HepG2 (cell line): ENCODE measurements around the gene SOX12. TPM values are rescaled to one million over a fixed set of nuclear protein-coding genes. Genes with fewer than 3 reads are reported as not detected.

Experiments
- CBX1 ChIP-seq: IDR thresholded peaks from one replicate; pipeline ENCODE4 v1.6.1; 2016; ENCODE audit warnings: antibody characterized with exemption, low read depth
- CERS6 ChIP-seq: sonication (generic); formaldehyde crosslinking; IDR thresholded peaks from 2 replicates; pipeline ENCODE4 v1.5.0; 2020; ENCODE audit warnings: missing genetic modification reagents
- E2F1 ChIP-seq: sonication (generic); formaldehyde crosslinking; IDR thresholded peaks from 2 replicates; pipeline ENCODE4 v1.5.0; 2020; ENCODE audit warnings: missing genetic modification reagents
- ELK4 ChIP-seq: sonication (generic); formaldehyde crosslinking; IDR thresholded peaks from 2 replicates; pipeline ENCODE4 v1.9.0; 2021; ENCODE audit warnings: missing genetic modification reagents, borderline replicate concordance
- FOXM1 ChIP-seq: sonication (generic); formaldehyde crosslinking; IDR thresholded peaks from 2 replicates; pipeline ENCODE4 v1.5.0; 2020; ENCODE audit warnings: missing genetic modification reagents
- ISL2 ChIP-seq: sonication (generic); formaldehyde crosslinking; IDR thresholded peaks from 2 replicates; pipeline ENCODE4 v1.5.0; 2020; ENCODE audit warnings: missing genetic modification reagents
- NONO ChIP-seq, 2 experiments: fragments of 450-650 bp in 1 of 2; sonication (generic) in 1 of 2; formaldehyde crosslinking in 1 of 2; IDR thresholded peaks in 1 of 2; conservative IDR thresholded peaks in 1 of 2; 2 replicates each; pipeline versions ENCODE4 v1.6.1 to v1.8.0; 2017 to 2022; ENCODE audit warnings: mild to moderate bottlenecking in 1 of 2, missing genetic modification reagents in 1 of 2, moderate library complexity in 1 of 2
- NR2C2 ChIP-seq: sonication (generic); formaldehyde crosslinking; IDR thresholded peaks from 2 replicates; pipeline ENCODE4 v1.4.0; 2020; ENCODE audit warnings: missing genetic modification reagents, mild to moderate bottlenecking, moderate library complexity, borderline replicate concordance
- PITX1 ChIP-seq: sonication (generic); formaldehyde crosslinking; IDR thresholded peaks from 2 replicates; pipeline ENCODE4 v1.5.1; 2020; ENCODE audit warnings: mild to moderate bottlenecking, missing genetic modification reagents
- POLR2AphosphoS2 ChIP-seq: IDR thresholded peaks from 2 replicates; pipeline ENCODE4 v1.6.1; 2011; ENCODE audit warnings: low read depth, low read length, improper control_type of control experiment
- STAT5B ChIP-seq: sonication (generic); formaldehyde crosslinking; IDR thresholded peaks from 2 replicates; pipeline ENCODE4 v1.4.0; 2020; ENCODE audit warnings: missing genetic modification reagents
- ZBTB3 ChIP-seq: sonication (generic); formaldehyde crosslinking; IDR thresholded peaks from 2 replicates; pipeline ENCODE4 v1.4.0; 2020; ENCODE audit warnings: low read depth, mild to moderate bottlenecking, moderate library complexity, missing genetic modification reagents, borderline replicate concordance
- ZBTB37 ChIP-seq: sonication (generic); formaldehyde crosslinking; IDR thresholded peaks from 2 replicates; pipeline ENCODE4 v1.4.0; 2020; ENCODE audit warnings: mild to moderate bottlenecking, missing genetic modification reagents
- ZBTB44 ChIP-seq: sonication (generic); formaldehyde crosslinking; IDR thresholded peaks from 2 replicates; pipeline ENCODE4 v1.4.0; 2020; ENCODE audit warnings: missing genetic modification reagents
- ZNF18 ChIP-seq: sonication (generic); formaldehyde crosslinking; IDR thresholded peaks from 2 replicates; pipeline ENCODE4 v1.8.0; 2022; ENCODE audit warnings: mild to moderate bottlenecking, missing genetic modification reagents; ENCODE audit not compliant: insufficient replicate concordance
- ZNF549 ChIP-seq: sonication (generic); formaldehyde crosslinking; IDR thresholded peaks from 2 replicates; pipeline ENCODE4 v1.5.0; 2020; ENCODE audit warnings: missing genetic modification reagents
- polyA plus RNA-seq, 8 experiments: library from polyadenylated mRNA; depleted of rRNA in 3 of 8; stranded (reverse) in 7 of 8; unstranded in 1 of 8; fragments of >200 nt; fragmentation: Illumina TruSeq in 4 of 8; extraction: Trizol in 4 of 8; gene quantifications; 2 replicates each; pipeline versions ENCODE4 v1.2.1 to v1.2.3, GENCODE V29; 2011 to 2016; ENCODE audit warnings: low read depth in 4 of 8, missing spikeins in 1 of 8, mixed read lengths in 1 of 8; ENCODE audit not compliant: insufficient read depth in 1 of 8
- total RNA-seq, 5 experiments: library from RNA; depleted of rRNA; stranded (reverse); fragments of >200 nt; fragmentation: Illumina TruSeq; extraction: Trizol; gene quantifications; 2 replicates each; pipeline ENCODE4 v1.2.3, GENCODE V29; 2016; ENCODE audit warnings: low read depth in 1 of 5

The SOX12 gene
- total and polyA plus RNA-seq, 2 of the 13 experiments (the other 11 are each of a cell fraction or from before 2014, with no cell fraction given): 10.0 to 18.7 TPM

GRCh38 chr20:327186-328026 is 2.1 kb downstream of the SOX12 start (continued):
- no peak for TF ChIP-seq CERS6
- TF ChIP-seq ELK4: no peak
- TF ChIP-seq ZBTB3 (CRISPR knock-in tag): no peak; the same call in 1 of the 2 replicates
- peak; percentile 42 for TF ChIP-seq ZNF18 (CRISPR knock-in tag)
- TF ChIP-seq PITX1: peak; percentile 77; the same call in 1 of the 2 replicates
- TF ChIP-seq ISL2 (CRISPR knock-in tag): peak; percentile 30; the same call in 1 of the 2 replicates
- peak; percentile 20 for TF ChIP-seq CBX1
- peak; percentile 76 for TF ChIP-seq E2F1 (CRISPR knock-in tag)
- peak; percentile 62; the same call in 1 of the 2 replicates for TF ChIP-seq NR2C2 (CRISPR knock-in tag)
- TF ChIP-seq ZNF549 (CRISPR knock-in tag): no peak
- no peak for TF ChIP-seq STAT5B
- TF ChIP-seq ZBTB44 (CRISPR knock-in tag): no peak
- TF ChIP-seq NONO (IDR thresholded peaks at IDR 0.05): no peak
- peak; percentile 90 for TF ChIP-seq NONO (CRISPR knock-in tag; conservative IDR thresholded peaks at IDR 0.05)
- peak; percentile 32; the same call in 1 of the 2 replicates for TF ChIP-seq POLR2AphosphoS2
- TF ChIP-seq ZBTB37 (CRISPR knock-in tag): no peak
- TF ChIP-seq FOXM1 (CRISPR knock-in tag): no peak
